ENCODE measurements around the gene HIC1.
A peak's percentile ranks its signal among the peaks of the same experiment; 100 is the strongest.

HIC1 gene

GRCh38 chr17:2077040-2077439 is 22.1 kb downstream of the HIC1 start:
- DNase-seq = no peak

- no peak for DNase-seq
Measured at GRCh38 chr17:2081564-2081963, 26.7 kb downstream of the HIC1 start.

- no peak for DNase-seq
Measured at GRCh38 chr17:2082003-2082781, 27.3 kb downstream of the HIC1 start.

DNA sequence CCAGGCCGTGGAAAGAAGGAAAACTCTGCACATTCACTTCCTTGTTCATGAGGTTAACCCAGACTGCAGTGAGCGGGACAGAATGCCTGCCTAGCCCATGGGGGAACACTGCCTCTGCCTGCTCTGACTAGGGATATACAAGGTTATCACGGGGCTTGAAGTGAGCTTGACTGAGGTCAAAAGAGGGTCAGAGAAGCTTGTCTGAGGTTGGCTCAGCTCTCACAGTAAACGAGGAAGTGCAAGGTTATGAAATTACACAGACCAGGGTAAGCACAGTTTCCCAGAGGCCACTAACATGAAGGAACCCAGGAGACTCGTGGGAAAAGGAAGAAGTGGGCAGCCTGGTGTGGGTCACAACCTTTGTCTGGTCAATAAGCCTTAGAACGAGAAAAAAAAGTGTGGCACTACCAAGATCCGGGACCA is 28.7 kb downstream of the HIC1 start:
- DNase-seq = no peak

- DNase-seq = no peak
Measured at GRCh38 chr17:2084036-2084765, 29.3 kb downstream of the HIC1 start.

DNA sequence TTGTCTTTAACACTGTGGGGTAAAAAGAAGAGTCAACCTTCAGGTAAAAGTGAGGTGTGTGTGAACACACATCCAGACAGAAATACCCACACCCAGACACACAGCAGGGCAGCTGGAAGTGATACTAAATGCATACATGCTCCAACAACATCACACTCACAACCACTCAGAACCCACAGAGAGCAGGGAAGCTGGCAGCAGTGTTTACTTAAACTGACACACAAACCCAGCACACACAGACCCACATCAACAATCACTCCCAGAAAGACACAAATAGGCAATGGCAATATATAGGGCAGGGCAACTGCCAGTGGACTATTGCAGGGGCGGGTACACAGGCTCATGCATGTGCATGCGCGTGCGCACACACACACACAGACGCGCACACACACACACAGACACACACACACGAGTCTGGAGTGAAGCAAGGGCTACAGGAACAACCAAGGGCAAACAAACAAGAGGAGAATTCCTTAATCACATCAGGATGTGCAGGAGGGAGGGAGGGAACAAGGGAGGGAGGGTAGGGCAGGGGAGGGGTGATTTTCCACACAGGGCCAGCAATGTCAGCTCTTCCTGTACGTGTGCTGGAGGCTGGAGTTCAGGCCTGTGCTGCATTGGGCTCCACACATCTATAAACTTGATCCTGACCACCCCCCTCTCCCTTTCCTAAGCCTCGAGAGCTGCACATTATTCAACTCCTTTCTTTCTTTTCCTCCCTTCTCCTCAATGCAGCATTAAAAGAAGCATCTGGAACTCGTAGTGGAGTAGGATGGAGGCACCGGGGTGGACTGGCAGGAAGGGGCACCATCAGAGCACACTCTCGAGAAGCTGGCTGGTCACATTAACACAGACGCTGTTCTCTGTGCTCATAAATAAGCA is 30.1 kb downstream of the HIC1 start:
- no peak for DNase-seq

DNA sequence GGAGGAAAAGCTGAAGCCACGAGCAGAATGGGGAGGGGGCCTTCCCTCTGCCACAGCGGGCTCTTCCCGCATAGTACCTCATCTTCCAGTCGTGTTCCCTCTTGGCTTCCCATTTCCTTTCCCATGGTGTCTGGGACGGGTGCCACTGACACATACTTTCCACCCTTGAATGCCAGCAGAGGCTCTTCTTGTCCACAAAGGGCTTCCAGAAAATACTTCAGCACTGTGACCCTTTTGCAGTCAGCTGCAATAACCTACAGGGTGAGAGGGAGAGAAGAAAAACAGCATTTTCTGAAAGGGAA is 30.7 kb downstream of the HIC1 start:
- no peak for DNase-seq

DNA sequence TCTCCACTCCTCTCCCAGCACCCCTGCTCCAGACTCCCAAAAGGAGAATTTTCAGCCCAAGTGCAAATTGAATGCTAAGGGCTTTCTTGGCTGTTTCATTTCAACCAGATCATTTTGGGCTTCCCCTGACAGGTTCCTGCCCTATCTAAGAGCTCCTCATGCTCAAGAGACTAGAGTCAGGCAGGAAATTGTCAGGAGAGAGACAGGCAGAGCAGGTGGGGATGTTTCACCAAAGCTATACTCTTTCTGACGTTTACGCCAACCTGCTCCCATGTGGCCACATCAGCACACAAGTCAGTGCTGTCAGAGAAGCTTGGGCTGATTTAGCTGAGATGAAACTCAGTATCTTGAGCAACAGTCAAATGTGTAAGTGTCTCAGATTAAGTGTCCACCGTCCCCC is 31.4 kb downstream of the HIC1 start:
- no peak for DNase-seq

DNA sequence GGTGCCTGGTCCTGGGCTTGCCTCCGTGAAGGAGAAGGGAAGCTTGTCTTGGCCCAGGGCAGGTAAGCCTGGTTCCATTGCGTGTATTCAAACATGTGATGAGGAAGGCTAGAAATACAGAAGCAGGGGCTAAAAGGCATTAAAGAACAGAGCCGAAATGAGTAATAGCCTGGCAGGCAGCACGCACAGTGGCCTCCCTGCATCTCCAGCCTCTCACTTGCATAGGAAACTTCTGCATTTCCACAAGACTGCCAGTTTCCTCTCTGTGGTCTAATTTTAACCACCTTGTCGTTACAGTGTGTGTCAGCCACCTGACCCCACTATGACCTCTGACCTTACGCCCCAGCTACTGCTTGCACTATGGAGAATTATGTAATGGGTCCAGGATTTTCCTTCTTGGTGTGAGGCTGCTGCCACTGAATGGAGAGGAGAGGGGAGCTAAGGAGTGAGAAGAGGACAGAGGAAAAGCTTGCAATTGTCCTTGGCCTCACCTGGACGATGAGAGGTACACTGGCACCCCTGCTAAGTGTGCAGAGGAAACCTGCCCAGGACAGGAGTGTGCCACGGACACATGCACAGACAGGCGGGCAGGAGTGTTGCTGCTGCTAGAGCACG is 32.8 kb downstream of the HIC1 start:
- DNase-seq = peak; percentile 27

- DNase-seq = no peak
Measured at GRCh38 chr17:2089021-2089422, 34.1 kb downstream of the HIC1 start.

DNA sequence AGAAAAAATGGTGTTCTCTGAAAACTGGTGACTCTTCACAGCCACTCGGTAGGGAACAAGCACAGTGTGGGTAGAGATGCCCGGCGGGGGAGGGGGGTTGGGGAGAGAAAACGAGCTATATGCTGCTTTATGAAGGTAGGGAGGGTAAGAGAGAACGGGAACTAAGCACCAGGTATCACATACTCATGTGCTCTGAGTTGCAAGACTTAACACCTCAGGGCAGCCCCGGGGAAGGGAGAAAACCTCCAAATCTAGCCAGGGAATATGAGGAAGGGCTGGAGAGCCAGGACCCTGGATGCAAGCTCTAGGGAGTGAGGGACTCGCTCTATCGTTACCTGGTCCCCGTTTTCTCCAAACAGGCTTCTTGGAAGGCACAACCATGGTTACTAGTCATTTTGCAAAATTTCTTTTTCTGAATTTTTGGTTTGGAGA is 35.3 kb downstream of the HIC1 start:
- peak; percentile 26 for DNase-seq

- DNase-seq = no peak
Measured at GRCh38 chr17:2090804-2091534, 36.1 kb downstream of the HIC1 start.

GRCh38 chr17:2092253-2092652 is 37.4 kb downstream of the HIC1 start:
- DNase-seq = no peak

DNA sequence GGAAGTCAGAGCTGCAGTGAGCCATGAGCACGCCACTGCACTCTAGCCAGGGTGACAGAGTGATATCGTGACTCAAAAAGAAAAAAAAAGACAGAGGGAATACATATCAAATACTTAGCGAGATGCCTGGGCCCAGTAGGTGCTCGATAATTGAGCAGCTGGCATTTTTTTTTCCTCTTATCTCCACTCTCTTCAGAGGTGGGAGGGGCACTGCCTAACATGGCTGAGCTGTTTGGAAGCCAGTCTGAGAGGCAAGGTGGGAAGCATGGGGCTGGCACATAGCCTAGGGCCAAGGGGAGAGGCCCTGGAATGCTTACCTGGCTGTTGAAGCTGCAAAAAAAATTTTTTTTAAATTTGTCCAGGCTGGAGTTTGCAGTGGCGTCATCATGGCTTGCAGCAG is 38.4 kb downstream of the HIC1 start:
- no peak for DNase-seq

DNA sequence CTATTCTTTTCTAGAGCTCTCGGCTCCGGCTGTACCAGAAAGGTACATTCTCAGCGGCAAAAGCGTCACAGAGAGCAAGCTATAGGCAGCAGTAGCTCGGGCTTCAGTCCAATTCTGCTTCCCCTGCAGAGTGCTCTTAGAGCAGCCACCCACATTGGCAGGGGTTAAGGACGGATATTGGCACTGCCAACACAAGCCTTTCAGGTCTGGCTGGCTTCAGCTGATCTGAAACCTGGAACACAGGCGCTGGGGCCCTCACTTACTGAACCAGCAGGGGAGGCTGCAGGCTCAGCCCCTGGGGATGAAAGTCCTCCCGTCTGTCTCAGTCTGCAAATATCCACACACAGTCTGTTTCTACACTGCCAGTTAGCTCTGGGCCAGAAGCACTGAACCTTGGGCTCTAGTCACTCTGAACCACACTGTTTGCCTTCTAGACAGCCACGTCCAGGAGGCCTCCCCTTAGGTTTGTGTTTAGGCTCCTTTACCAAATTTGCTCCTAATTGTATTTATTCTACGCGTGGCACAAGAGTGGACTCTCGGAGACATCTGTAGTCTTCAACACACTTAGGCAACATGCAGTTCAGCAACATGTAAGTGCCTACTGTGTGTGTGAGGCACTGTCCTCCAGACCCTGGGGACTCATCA is 40.1 kb downstream of the HIC1 start:
- no peak for DNase-seq

DNA sequence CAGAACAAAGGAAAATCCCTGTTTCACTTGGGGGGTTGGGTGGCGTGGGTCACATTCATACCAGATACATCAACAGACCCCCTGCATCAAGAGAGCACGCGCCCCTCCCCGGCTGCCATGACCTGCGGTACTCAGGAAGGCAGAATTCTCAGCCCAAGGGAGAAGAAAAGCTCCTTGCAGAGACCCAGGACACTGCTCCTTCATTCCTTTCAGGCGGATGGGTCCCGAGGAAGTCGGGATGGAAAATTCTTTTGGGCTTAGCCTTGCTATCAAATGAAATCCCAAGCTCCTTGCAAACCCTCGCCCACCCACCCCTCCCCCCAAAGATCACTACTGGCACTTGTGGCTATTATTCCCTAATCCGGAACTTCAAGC is 40.6 kb downstream of the HIC1 start:
- no peak for DNase-seq

DNA sequence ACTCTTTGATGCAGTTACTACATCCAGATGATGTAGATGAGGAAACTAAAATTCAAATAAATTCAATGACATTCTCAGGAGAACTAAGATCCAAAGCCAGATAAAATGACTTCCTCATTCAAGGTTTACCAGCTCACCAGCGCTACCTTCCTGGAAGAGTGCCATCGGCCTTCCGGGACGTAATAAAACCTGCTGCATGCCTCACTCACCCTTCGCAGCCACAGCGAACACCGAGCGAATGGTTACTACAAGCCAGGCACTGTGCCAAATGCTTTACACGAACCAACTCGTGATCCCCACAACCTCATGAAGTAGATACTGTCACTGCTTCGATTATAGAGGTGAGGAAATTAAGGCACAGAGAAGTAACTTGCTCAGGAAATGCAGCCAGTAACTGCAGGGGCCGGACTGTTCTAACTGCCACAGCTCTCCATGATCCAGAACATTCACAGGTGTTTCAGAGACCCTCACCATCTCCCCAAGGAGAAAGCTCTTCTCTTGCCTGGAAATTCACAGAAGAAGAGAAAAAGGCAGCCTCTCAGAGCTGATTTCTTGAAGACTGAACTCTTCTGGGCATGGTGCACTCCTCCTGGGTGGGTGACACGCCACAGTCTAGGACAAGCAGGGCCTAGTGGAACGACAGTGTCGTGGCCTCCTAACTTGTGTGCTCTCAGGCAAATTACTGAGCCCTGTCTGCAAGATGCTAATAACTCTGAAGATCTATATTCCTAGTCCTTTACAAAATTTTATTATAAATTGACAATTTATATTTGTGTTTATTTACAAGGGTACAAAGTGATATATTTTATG is 46.8 kb downstream of the HIC1 start:
- DNase-seq = peak; percentile 21

DNA sequence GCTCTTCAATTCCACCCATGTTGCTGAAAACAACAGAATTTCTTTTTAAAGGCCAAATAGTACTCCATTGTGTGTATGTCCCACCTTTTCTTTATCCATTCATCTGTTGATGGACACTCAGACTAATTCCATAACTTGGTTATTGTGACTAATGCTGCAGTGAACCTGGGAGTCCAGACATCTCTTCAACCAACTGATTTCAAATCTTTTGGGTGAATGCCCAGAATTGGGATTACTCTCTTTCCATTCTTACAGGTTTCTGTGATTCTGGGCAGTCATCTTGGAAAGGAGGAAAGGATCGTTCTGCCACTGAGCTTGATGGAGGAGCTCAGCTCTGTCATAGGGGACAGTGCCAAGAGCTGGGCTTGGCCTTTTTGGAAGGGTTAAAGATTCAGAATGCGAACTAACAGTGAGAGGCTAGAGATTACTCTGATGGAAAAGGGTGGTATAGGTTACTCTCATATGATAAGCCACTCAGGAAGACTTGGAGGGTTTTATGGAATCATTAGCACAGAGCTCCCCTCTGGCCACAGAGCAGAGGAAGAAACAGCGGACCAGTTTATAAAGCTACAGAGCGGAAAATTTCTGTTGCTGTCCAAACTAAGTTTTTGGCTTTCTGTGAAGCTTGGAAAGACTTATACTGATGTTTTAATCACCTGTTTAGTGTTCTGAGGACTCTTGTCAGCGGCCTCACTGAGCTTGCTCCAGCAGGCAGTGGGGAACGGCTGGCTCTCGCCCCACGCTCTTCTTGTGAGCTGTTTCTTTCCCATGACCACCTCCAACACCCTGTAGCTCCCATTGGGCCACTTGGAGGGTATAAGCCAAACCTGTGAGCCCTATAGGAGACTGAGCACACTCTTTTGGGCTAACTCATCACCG is 48.3 kb downstream of the HIC1 start:
- DNase-seq = no peak

GRCh38 chr17:2105663-2106062 is 50.8 kb downstream of the HIC1 start:
- DNase-seq = no peak
